ENCODE results near the gene CHCHD3.
"Not testable (repeated sequence)": the region's sequence is repeated elsewhere in the genome, so short reads cannot be mapped to it uniquely, and the experiment has no call there.

- not testable (repeated sequence) for TF ChIP-seq POLR2A, CTCF, POLR2AphosphoS5, EP300 (IDR thresholded peaks at IDR 0.05)
Observed at GRCh38 chr7:132905136-132905535, 176.8 kb downstream of the CHCHD3 start.
